Activated CD8-positive, alpha-beta memory T cell treated with anti-CD3 and anti-CD28 coated beads, Interleukin-2, amount 10 ng/mL, durations not matched to agents 7 days and 5 days (primary cell): ENCODE data around the gene MICAL2. TPM values are rescaled to one million over a fixed set of nuclear protein-coding genes. Genes with fewer than 3 reads are reported as not detected.
A peak's percentile ranks its signal among the peaks of the same experiment; 100 is the strongest.

Experiments
- ATAC-seq: fragments of 150-1000 bp; cut with Tn5 transposase; one replicate; pipeline ENCODE4 v1.10.0; 2021; ENCODE audit warnings: moderate library complexity
- CTCF ChIA-PET: fragments of 350-600 bp; sonication (Branson Sonifier 250); formaldehyde crosslinking; loops from one replicate; lab custom pipeline; 2021; ENCODE audit warnings: antibody characterized with exemption; lab: Charles Lee
- DNase-seq: peaks from one replicate; pipeline ENCODE4 v3.0.0-alpha.2; 2020
- H3K27ac Mint-ChIP-seq: one replicate; pipeline ENCODE4 v1.8.0; 2021; ENCODE audit warnings: mild to moderate bottlenecking, mixed read lengths
- H3K27me3 Mint-ChIP-seq: one replicate; pipeline ENCODE4 v1.8.0; 2021; ENCODE audit warnings: mixed read lengths
- H3K36me3 Mint-ChIP-seq: one replicate; pipeline ENCODE4 v1.8.0; 2021; ENCODE audit warnings: mild to moderate bottlenecking, mixed read lengths
- H3K4me1 Mint-ChIP-seq: one replicate; pipeline ENCODE4 v1.8.0; 2021; ENCODE audit warnings: mixed read lengths
- H3K4me3 Mint-ChIP-seq: one replicate; pipeline ENCODE4 v1.8.0; 2021; ENCODE audit warnings: mild to moderate bottlenecking, moderate library complexity, mixed read lengths
- H3K9me3 Mint-ChIP-seq: one replicate; pipeline ENCODE4 v1.8.0; 2022; ENCODE audit warnings: low read depth, mixed read lengths
- total RNA-seq, 2 experiments: library from RNA; stranded (reverse); gene quantifications; one replicate each; pipeline ENCODE4 v1.2.3, GENCODE V29; 2021

The MICAL2 gene
- total RNA-seq, 2 experiments from 2014 or later: 120 to 168 TPM

GRCh38 chr11:12241401-12241800 lies 131.0 kb downstream of the MICAL2 start:
- Mint-ChIP-seq H3K36me3 (peaks cover 39% of the 10 kb centered on the region), H3K4me1 (peaks cover 29% of the 10 kb centered on the region), H3K9me3 (no peaks in the 10 kb centered on the region), H3K27ac (no peak overlapping the region), H3K4me3 (no peak overlapping the region), H3K27me3 (no peaks in the 10 kb centered on the region)
- DNase-seq (no peak), ATAC-seq (no peak)
- CTCF ChIA-PET: interaction anchor here (1.2 kb wide), 1 partner anchor 197 kb away, joined by 3 read pairs; no protein-coding TSS in a partner anchor

DNA sequence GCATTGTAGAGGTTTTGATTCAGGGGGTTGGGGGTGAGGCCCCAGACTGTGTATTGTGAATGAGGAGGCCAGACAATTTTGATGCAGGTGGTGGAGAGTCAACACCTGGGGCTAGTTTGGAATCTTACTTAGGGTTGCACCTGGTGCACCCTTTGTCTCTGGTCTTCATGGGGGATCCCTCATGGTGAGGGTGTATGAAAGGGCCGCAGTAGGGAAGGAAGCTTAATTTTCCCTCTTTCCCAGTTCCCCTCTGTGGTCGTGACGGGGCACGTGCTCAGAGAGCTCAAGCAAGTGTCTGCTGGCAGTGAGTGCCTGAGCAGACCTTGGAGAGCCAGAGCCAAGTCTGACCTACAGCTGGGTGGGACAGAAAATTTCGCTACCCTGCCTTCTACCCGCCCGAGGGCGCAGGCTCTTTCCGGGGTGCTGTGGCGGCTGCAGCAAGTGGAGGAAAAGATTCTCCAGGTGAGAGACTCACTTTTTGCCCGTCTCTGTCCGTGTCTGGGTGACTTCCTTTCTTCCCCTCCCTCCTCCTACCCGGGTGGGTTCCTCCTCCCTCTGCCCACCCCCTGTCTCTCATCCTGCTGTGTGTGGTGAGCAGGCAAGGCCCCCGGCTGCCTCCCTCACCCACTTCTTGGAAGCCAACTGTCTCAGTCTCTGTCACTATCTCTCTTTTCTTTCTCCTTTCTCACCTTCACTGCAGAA lies 131.7 kb downstream of the MICAL2 start:
- Mint-ChIP-seq H3K27me3 (no peaks in the 10 kb centered on the region), H3K36me3 (peaks cover 33% of the 10 kb centered on the region), H3K4me1 (peaks cover 23% of the 10 kb centered on the region), H3K9me3 (no peaks in the 10 kb centered on the region), H3K27ac (peak overlapping the region; percentile 38), H3K4me3 (no peak overlapping the region)
- ATAC-seq (peak; percentile 57), DNase-seq (no peak)
- CTCF ChIA-PET: interaction anchor here (0.8 to 2.2 kb wide), 4 partner anchors 18 to 198 kb away, joined by 3 to 8 read pairs (median 3); no protein-coding TSS in a partner anchor

DNA sequence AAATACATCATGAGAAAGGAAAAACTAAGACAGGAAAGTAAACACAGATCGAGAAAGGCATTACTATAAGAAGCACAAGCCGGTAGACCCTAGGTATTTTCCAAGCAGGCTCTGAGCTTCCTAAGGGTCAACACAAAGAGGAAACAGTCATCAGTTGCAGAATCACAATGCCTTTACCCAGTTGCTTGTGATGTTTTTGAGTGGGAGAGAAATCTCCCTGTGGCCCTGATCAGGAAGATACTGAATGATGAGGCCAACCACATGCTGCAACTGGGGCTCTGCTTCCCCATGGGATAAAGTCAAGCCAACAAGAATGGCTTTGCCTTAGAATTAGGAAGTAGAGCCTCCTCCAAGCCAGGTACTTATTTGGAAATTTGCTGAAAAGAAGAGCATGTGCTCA lies 132.6 kb downstream of the MICAL2 start:
- H3K4me1 Mint-ChIP-seq: peaks cover 23% of the 10 kb centered on the region
- H3K4me3 Mint-ChIP-seq: no peak overlapping the region
- H3K9me3 Mint-ChIP-seq: no peaks in the 10 kb centered on the region
- peaks cover 31% of the 10 kb centered on the region for H3K36me3 Mint-ChIP-seq
- ATAC-seq: no peak
- no peak for DNase-seq
- H3K27ac Mint-ChIP-seq: peak overlapping the region; percentile 38
- CTCF ChIA-PET: interaction anchor here (1.6 to 2.2 kb wide), 2 partner anchors 156 to 196 kb away, joined by 3 to 8 read pairs; no protein-coding TSS in a partner anchor
- H3K27me3 Mint-ChIP-seq: no peaks in the 10 kb centered on the region

DNA sequence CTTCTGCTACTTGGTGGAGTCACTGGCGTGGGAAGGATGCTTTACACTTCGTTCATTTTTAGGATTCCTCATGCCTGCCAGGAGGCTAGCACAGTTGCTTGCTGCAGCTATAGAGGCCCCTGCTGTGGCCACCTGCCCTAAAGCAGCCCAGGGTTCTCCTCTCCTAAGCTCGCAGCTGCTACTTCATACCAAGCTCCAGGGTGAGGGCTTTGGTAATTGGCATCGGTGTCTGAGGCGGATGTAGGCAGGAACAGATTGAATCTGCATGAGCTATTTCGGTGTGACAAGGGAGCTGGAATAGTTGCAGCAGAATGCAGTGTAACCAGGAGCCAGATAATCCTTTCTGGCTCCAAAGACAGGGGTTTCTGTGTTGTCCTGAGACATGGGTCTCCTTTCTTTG lies 133.1 kb downstream of the MICAL2 start:
- Mint-ChIP-seq H3K27me3 (no peaks in the 10 kb centered on the region), H3K27ac (no peak overlapping the region), H3K9me3 (no peaks in the 10 kb centered on the region), H3K4me3 (no peak overlapping the region), H3K36me3 (peaks cover 26% of the 10 kb centered on the region), H3K4me1 (peaks cover 22% of the 10 kb centered on the region)
- CTCF ChIA-PET: interaction anchor here (1.6 to 2.2 kb wide), 2 partner anchors 156 to 196 kb away, joined by 3 to 8 read pairs; no protein-coding TSS in a partner anchor
- ATAC-seq (no peak), DNase-seq (no peak)

DNA sequence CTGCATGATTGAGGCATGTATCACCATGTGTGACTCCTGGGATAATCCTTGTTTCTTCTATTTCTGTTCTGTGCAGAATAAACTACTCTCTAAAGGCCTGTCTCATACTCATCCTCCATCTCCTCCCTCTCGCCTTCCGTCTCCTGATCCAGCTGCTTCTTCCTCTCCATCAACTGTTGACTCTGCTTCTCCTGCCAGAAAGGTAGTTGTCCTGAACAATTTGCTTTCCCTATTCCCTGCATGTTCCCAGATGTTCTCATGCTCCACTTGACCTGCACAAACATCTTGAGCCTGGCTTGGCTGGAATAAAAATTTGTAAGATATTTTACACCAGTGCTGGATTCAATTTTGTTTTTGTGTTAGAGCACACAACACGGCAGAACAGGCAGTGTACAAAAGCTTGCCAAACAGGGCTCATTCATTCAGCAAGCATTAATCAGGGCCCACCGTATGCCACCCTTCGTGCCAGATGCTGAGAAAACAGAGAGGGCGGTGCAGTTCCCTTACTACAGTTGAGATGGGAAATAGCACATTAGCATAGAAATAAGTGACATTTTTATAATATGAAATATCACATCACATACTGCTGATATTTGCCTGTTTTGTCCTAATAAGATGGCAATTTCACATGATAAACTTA lies 133.6 kb downstream of the MICAL2 start:
- no peaks in the 10 kb centered on the region for H3K9me3 Mint-ChIP-seq
- no peak overlapping the region for H3K27ac Mint-ChIP-seq

GRCh38 chr11:12245091-12245490 lies 134.7 kb downstream of the MICAL2 start:
- no peak for DNase-seq
- ATAC-seq: no peak
- peaks cover 22% of the 10 kb centered on the region for H3K4me1 Mint-ChIP-seq
- no peak overlapping the region for H3K4me3 Mint-ChIP-seq
- CTCF ChIA-PET: no interaction called here
- H3K27ac Mint-ChIP-seq: no peak overlapping the region
- H3K9me3 Mint-ChIP-seq: no peaks in the 10 kb centered on the region
- H3K36me3 Mint-ChIP-seq: peaks cover 18% of the 10 kb centered on the region
- no peaks in the 10 kb centered on the region for H3K27me3 Mint-ChIP-seq

More for the DNA sequence above, 133.6 kb downstream of the MICAL2 start:
- Mint-ChIP-seq H3K27me3 (no peaks in the 10 kb centered on the region), H3K4me1 (peaks cover 22% of the 10 kb centered on the region), H3K36me3 (peaks cover 26% of the 10 kb centered on the region), H3K4me3 (no peak overlapping the region)
- ATAC-seq (no peak), DNase-seq (no peak)
- CTCF ChIA-PET: interaction anchor here (1.6 to 2.2 kb wide), 2 partner anchors 157 to 197 kb away, joined by 3 to 8 read pairs; no protein-coding TSS in a partner anchor

DNA sequence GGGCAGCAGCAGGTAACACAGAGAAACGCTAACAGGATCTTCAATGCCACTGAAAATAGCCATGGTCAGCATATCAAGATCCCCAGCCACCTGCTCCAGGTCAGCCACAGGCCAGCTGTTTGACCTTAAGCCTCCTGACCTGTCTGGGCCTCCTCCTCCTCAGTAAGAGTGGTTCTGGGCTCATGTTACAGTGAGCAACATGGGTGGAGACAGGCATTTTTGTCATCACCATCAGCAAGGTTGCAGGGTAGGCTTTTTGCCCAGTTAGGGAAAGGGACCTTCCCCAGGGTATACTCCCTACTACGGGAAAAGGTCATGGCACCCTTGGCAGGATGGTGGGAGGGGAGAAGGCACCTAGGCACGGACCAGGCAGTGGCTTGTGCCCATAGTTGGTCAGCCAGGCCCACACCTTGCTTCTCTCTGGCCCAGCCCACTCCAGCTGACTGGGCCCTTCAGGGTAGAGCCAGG lies 135.2 kb downstream of the MICAL2 start:
- Mint-ChIP-seq H3K36me3 (peaks cover 18% of the 10 kb centered on the region), H3K27me3 (no peaks in the 10 kb centered on the region), H3K4me3 (no peak overlapping the region), H3K27ac (no peak overlapping the region), H3K9me3 (no peaks in the 10 kb centered on the region), H3K4me1 (peaks cover 22% of the 10 kb centered on the region)
- CTCF ChIA-PET: no interaction called here
- DNase-seq (no peak), ATAC-seq (no peak)

GRCh38 chr11:12246147-12246546 lies 135.8 kb downstream of the MICAL2 start:
- peaks cover 15% of the 10 kb centered on the region for H3K36me3 Mint-ChIP-seq
- H3K27me3 Mint-ChIP-seq: no peaks in the 10 kb centered on the region
- CTCF ChIA-PET: interaction anchor here (1.4 kb wide), 1 partner anchor 10 kb away, joined by 4 read pairs; no protein-coding TSS in a partner anchor
- ATAC-seq: no peak
- no peak for DNase-seq
- H3K27ac Mint-ChIP-seq: no peak overlapping the region
- peaks cover 18% of the 10 kb centered on the region for H3K4me1 Mint-ChIP-seq
- H3K4me3 Mint-ChIP-seq: no peak overlapping the region
- no peaks in the 10 kb centered on the region for H3K9me3 Mint-ChIP-seq

DNA sequence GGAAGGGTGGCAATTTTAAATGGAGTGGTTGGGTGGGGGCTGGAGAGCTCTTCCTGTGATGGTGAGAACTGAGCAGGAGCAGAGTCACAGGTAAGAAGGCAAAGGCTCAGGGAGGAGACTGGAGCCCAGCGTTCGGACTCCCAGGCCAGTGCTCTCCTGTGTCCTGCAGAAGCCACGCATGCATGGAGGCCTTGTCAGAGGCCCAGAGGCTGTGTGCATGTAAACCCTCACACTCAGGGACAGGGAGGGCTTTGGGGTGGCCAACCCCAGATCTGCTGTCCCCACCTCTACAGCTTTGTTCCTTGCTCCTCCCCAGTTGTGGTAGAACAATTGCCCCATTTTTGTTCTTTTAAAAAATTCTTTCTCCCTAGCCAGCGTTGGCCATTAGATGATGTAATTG lies 136.6 kb downstream of the MICAL2 start:
- H3K9me3 Mint-ChIP-seq: no peaks in the 10 kb centered on the region
- DNase-seq (no peak), ATAC-seq (no peak)
- H3K27me3 Mint-ChIP-seq: no peaks in the 10 kb centered on the region
- H3K4me1 Mint-ChIP-seq: peaks cover 10% of the 10 kb centered on the region
- H3K36me3 Mint-ChIP-seq: peaks cover 11% of the 10 kb centered on the region
- H3K27ac Mint-ChIP-seq: no peak overlapping the region
- H3K4me3 Mint-ChIP-seq: no peak overlapping the region
- CTCF ChIA-PET: interaction anchor here (0.6 to 1.4 kb wide), 3 partner anchors 11 to 1367 kb away, joined by 3 to 4 read pairs (median 3); no protein-coding TSS in a partner anchor

GRCh38 chr11:12247543-12248254 lies 137.3 kb downstream of the MICAL2 start:
- CTCF ChIA-PET: interaction anchor here (0.9 kb wide), 1 partner anchor 42 kb away, joined by 3 read pairs; no protein-coding TSS in a partner anchor
- Mint-ChIP-seq H3K27me3 (no peaks in the 10 kb centered on the region), H3K4me1 (peaks cover 3% of the 10 kb centered on the region), H3K9me3 (no peaks in the 10 kb centered on the region), H3K27ac (no peak overlapping the region), H3K4me3 (no peak overlapping the region), H3K36me3 (peaks cover 7% of the 10 kb centered on the region)
- ATAC-seq: no peak
- DNase-seq: no peak

DNA sequence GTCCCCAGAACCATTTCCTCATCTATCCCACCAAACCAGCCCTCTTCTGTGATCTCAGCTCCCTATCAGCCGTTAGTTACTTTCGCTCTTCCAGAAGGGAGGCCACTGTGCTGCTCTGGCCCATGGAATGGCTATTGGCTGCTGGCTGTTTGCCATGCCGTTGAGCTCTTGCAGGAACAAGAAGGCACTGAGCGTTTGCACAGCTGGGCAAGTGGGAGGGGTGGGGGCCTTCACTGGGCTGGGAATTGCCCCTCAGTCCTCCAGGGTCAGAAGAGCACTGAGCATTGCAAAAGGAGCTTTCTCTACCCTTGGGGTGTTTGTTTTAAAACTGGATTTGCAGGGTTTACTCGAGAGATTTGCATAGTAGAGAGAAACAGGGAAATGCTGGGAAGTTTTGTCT lies 137.9 kb downstream of the MICAL2 start:
- no peaks in the 10 kb centered on the region for H3K4me1 Mint-ChIP-seq
- no peak for ATAC-seq
- peaks cover 5% of the 10 kb centered on the region for H3K36me3 Mint-ChIP-seq
- no peaks in the 10 kb centered on the region for H3K27me3 Mint-ChIP-seq
- no peak overlapping the region for H3K4me3 Mint-ChIP-seq
- no peak for DNase-seq
- no peaks in the 10 kb centered on the region for H3K9me3 Mint-ChIP-seq
- H3K27ac Mint-ChIP-seq: no peak overlapping the region
- CTCF ChIA-PET: interaction anchor here (1.4 to 2.1 kb wide), 2 partner anchors 11 to 41 kb away, joined by 5 to 9 read pairs; no protein-coding TSS in a partner anchor

GRCh38 chr11:12249590-12250260 lies 139.3 kb downstream of the MICAL2 start:
- Mint-ChIP-seq H3K9me3 (no peaks in the 10 kb centered on the region), H3K27ac (no peak overlapping the region), H3K36me3 (peaks cover 1% of the 10 kb centered on the region), H3K4me1 (no peaks in the 10 kb centered on the region), H3K27me3 (no peaks in the 10 kb centered on the region), H3K4me3 (no peak overlapping the region)
- DNase-seq (no peak), ATAC-seq (no peak)
- CTCF ChIA-PET: interaction anchor here (1.4 to 2.1 kb wide), 3 partner anchors 13 to 40 kb away, joined by 5 to 9 read pairs (median 6); no protein-coding TSS in a partner anchor
